ENCODE measurements around the gene MICALL2.
A peak's percentile ranks its signal among the peaks of the same experiment; 100 is the strongest.
"Not testable (repeated sequence)": the region's sequence is repeated elsewhere in the genome, so short reads cannot be mapped to it uniquely, and the experiment has no call there.

Gene MICALL2

GRCh38 chr7:1450431-1450830 is 8.8 kb downstream of the MICALL2 start:
- TF ChIP-seq CTCF (IDR thresholded peaks at IDR 0.05; ENCODE audit: low read length, missing control alignments) = no peak
- DNase-seq (ENCODE audit: low read depth) = no peak
- H3K4me3 ChIP-seq (replicated peaks; ENCODE audit: low read depth, low read length) = no peak overlapping the region

- no peak overlapping the region for H3K4me3 ChIP-seq (replicated peaks; ENCODE audit: low read depth, low read length)
- no peak for TF ChIP-seq CTCF (IDR thresholded peaks at IDR 0.05; ENCODE audit: low read length, missing control alignments)
- DNase-seq (ENCODE audit: low read depth) = no peak
Measured at GRCh38 chr7:1449951-1450350, 9.3 kb downstream of the MICALL2 start.

GRCh38 chr7:1449501-1449900 is 9.8 kb downstream of the MICALL2 start:
- H3K4me3 ChIP-seq (replicated peaks; ENCODE audit: low read depth, low read length) = no peak overlapping the region
- no peak for DNase-seq (ENCODE audit: low read depth)
- no peak for TF ChIP-seq CTCF (IDR thresholded peaks at IDR 0.05; ENCODE audit: low read length, missing control alignments)

GRCh38 chr7:1448958-1449357 is 10.3 kb downstream of the MICALL2 start:
- TF ChIP-seq CTCF (IDR thresholded peaks at IDR 0.05; ENCODE audit: low read length, missing control alignments) = no peak
- no peak overlapping the region for H3K4me3 ChIP-seq (replicated peaks; ENCODE audit: low read depth, low read length)
- no peak for DNase-seq (ENCODE audit: low read depth)

GRCh38 chr7:1447551-1448244 is 11.6 kb downstream of the MICALL2 start:
- no peak for TF ChIP-seq CTCF (IDR thresholded peaks at IDR 0.05; ENCODE audit: low read length, missing control alignments)
- peak; percentile 41 for DNase-seq (ENCODE audit: low read depth)
- no peak overlapping the region for H3K4me3 ChIP-seq (replicated peaks; ENCODE audit: low read depth, low read length)

- no peak for TF ChIP-seq CTCF (IDR thresholded peaks at IDR 0.05; ENCODE audit: low read length, missing control alignments)
- no peak overlapping the region for H3K4me3 ChIP-seq (replicated peaks; ENCODE audit: low read depth, low read length)
Measured at GRCh38 chr7:1447112-1447511, 12.2 kb downstream of the MICALL2 start.

GRCh38 chr7:1446620-1447032 is 12.6 kb downstream of the MICALL2 start:
- DNase-seq (ENCODE audit: low read depth) = no peak
- TF ChIP-seq CTCF (IDR thresholded peaks at IDR 0.05; ENCODE audit: low read length, missing control alignments) = no peak
- no peak overlapping the region for H3K4me3 ChIP-seq (replicated peaks; ENCODE audit: low read depth, low read length)

More at GRCh38 chr7:1447112-1447511, 12.2 kb downstream of the MICALL2 start:
- DNase-seq (ENCODE audit: low read depth) = no peak

- not testable (repeated sequence) for H3K4me3 ChIP-seq (replicated peaks; ENCODE audit: low read depth, low read length)
- peak; percentile 52 for DNase-seq (ENCODE audit: low read depth)
Measured at GRCh38 chr7:1446026-1446425, 13.2 kb downstream of the MICALL2 start.
